ENCODE measurements around the gene ELMO2. TPM values are rescaled to one million over a fixed set of nuclear protein-coding genes. Genes with fewer than 3 reads are reported as not detected.

ELMO2 gene
- total RNA-seq, 4 donors from 2014 or later: 41.6 to 69.1 (median 53.8) TPM

- H3K27me3 ChIP-seq: no peaks in the 10 kb centered on the region
- TF ChIP-seq POLR2A (IDR thresholded peaks at IDR 0.05): no peak
- no peak for TF ChIP-seq CTCF (IDR thresholded peaks at IDR 0.05)
- TF ChIP-seq EP300 (IDR thresholded peaks at IDR 0.05): no peak
- no peak for TF ChIP-seq POLR2AphosphoS5 (IDR thresholded peaks at IDR 0.05)
- H3K9me3 ChIP-seq: no peaks in the 10 kb centered on the region
- 67 to 100% methylated on average over 1 of the region's 4 CpGs for WGBS, 2 donors (ENCODE audit: low coverage in 1 of 2)
- peaks cover 0 to 66% of the 10 kb centered on the region in 2 donors for H3K36me3 ChIP-seq
- ATAC-seq: no peak
- H3K27ac ChIP-seq: no peak overlapping the region
- no peak overlapping the region for H3K4me3 ChIP-seq
- H3K4me1 ChIP-seq: peaks cover 0 to 29% (median 0%) of the 10 kb centered on the region in 3 donors
These were observed 56.7 kb downstream of the ELMO2 start for GRCh38 chr20:46349742-46350056.

- Histone ChIP-seq H3K27me3 (no peaks in the 10 kb centered on the region), H3K4me1 (peaks cover 0 to 29% (median 0%) of the 10 kb centered on the region in 3 donors), H3K27ac (peak overlapping the region in 1 of 4 donors; percentile 17), H3K9me3 (no peaks in the 10 kb centered on the region), H3K4me3 (no peak overlapping the region), H3K36me3 (peaks cover 0 to 64% of the 10 kb centered on the region in 2 donors)
- peak; percentile 72 for ATAC-seq
- peak in 3 of 4 experiments; percentile 61 to 83 (median 65) for TF ChIP-seq CTCF (IDR thresholded peaks at IDR 0.05)
- TF ChIP-seq POLR2AphosphoS5 (IDR thresholded peaks at IDR 0.05): no peak
- 27 to 61% methylated on average over 4 of the region's 12 CpGs for WGBS, 2 donors (ENCODE audit: low coverage in 1 of 2)
These were observed 57.2 kb downstream of the ELMO2 start for GRCh38 chr20:46349035-46349741.

- Histone ChIP-seq H3K9me3 (no peaks in the 10 kb centered on the region), H3K27me3 (peaks cover 5% of the 10 kb centered on the region), H3K36me3 (peaks cover 0 to 59% of the 10 kb centered on the region in 2 donors), H3K4me1 (peaks cover 0 to 36% (median 0%) of the 10 kb centered on the region in 3 donors), H3K27ac (peak overlapping the region in 1 of 4 donors; percentile 17), H3K4me3 (no peak overlapping the region)
- no peak for TF ChIP-seq POLR2AphosphoS5 (IDR thresholded peaks at IDR 0.05)
- no peak for TF ChIP-seq CTCF (IDR thresholded peaks at IDR 0.05)
- TF ChIP-seq EP300 (IDR thresholded peaks at IDR 0.05): no peak
- TF ChIP-seq POLR2A (IDR thresholded peaks at IDR 0.05): no peak
- peak; percentile 57 for ATAC-seq
- no CpG with 5 or more reads among the region's 25 CpGs for WGBS, 2 donors (ENCODE audit: low coverage in 1 of 2)
These were observed 58.3 kb downstream of the ELMO2 start for GRCh38 chr20:46347841-46348803.

- Histone ChIP-seq H3K27ac (no peak overlapping the region), H3K27me3 (peaks cover 16% of the 10 kb centered on the region), H3K9me3 (no peaks in the 10 kb centered on the region), H3K4me3 (no peak overlapping the region), H3K36me3 (peaks cover 0 to 52% of the 10 kb centered on the region in 2 donors), H3K4me1 (peaks cover 0 to 50% (median 0%) of the 10 kb centered on the region in 3 donors)
- 66 to 84% methylated on average over 5 to 6 of the region's 8 CpGs for WGBS, 2 donors (ENCODE audit: low coverage in 1 of 2)
- TF ChIP-seq CTCF (IDR thresholded peaks at IDR 0.05): no peak
- TF ChIP-seq POLR2A (IDR thresholded peaks at IDR 0.05): no peak
- no peak for TF ChIP-seq EP300 (IDR thresholded peaks at IDR 0.05)
- no peak for TF ChIP-seq POLR2AphosphoS5 (IDR thresholded peaks at IDR 0.05)
- no peak for ATAC-seq
These were observed 59.6 kb downstream of the ELMO2 start for GRCh38 chr20:46346770-46347169.

Data from gastroesophageal sphincter (tissue), 4 donors.